OCI-LY3 (cell line): ENCODE data around the gene KDM3A.
"Not testable (repeated sequence)": the region's sequence is repeated elsewhere in the genome, so short reads cannot be mapped to it uniquely, and the experiment has no call there.

Source experiments
- CTCF ChIP-seq: fragments of 200-600, 300-600 bp; sonication (generic); IDR thresholded peaks from 2 replicates; pipeline ENCODE4 v1.5.1; 2014; ENCODE audit warnings: antibody characterized with exemption, low read length, low read depth
- EZH2phosphoT487 ChIP-seq: fragments of 200-600 bp; shearing (Covaris generic); IDR thresholded peaks from 2 replicates; pipeline ENCODE4 v1.6.1; 2018; ENCODE audit warnings: antibody characterized with exemption, mixed run types, low read depth

- not testable (repeated sequence) for TF ChIP-seq CTCF, EZH2phosphoT487
Measured at GRCh38 chr2:86496391-86496790, 55.2 kb downstream of the KDM3A start.
